ENCODE measurements around the gene BUD23. TPM values are rescaled to one million over a fixed set of nuclear protein-coding genes. Genes with fewer than 3 reads are reported as not detected.
"Not testable (repeated sequence)": the region's sequence is repeated elsewhere in the genome, so short reads cannot be mapped to it uniquely, and the experiment has no call there.

Gene BUD23
- total RNA-seq, 1 donor from 2014 or later = 109 TPM

- Mint-ChIP-seq H3K27ac (peak within 1 kb of the TSS; percentile 62), H3K27me3 (ENCODE audit: low read depth) (peaks cover 9% of the 10 kb centered on the region), H3K4me1 (ENCODE audit: low read depth) (peaks cover 31% of the 10 kb centered on the region), H3K36me3 (ENCODE audit: low read depth) (peaks cover 9% of the 10 kb centered on the region), H3K4me3 (ENCODE audit: low read depth) (peak within 1 kb of the TSS; percentile 89), H3K9me3 (no peaks in the 10 kb centered on the region)
- intact Hi-C loops (cut with micrococcal nuclease) = loop anchor here (1.0 to 5.0 kb wide), 5 partner anchors 19 to 142 kb away; partner anchors contain the start of genes ABHD11, BUD23, DNAJC30 and MLXIPL
- DNase-seq (ENCODE audit: low spot score) = peak; percentile 71
Observed at GRCh38 chr7:73718905-73719805, 35.8 kb downstream of the BUD23 start, which contains the start of gene STX1A. TSS of gene STX1A (minus strand) at chr7:73719669. CDS start at chr7:73719631, 38 bp downstream.

GRCh38 chr7:73719806-73720169 lies 36.4 kb downstream of the BUD23 start:
- Mint-ChIP-seq H3K9me3 (no peaks in the 10 kb centered on the region), H3K36me3 (ENCODE audit: low read depth) (peaks cover 9% of the 10 kb centered on the region), H3K27ac (no peak overlapping the region), H3K4me3 (ENCODE audit: low read depth) (peak overlapping the region; percentile 80), H3K4me1 (ENCODE audit: low read depth) (peaks cover 31% of the 10 kb centered on the region), H3K27me3 (ENCODE audit: low read depth) (peaks cover 11% of the 10 kb centered on the region)
- no peak for DNase-seq (ENCODE audit: low spot score)
- intact Hi-C loops (cut with micrococcal nuclease) = loop anchor here (2.0 to 5.0 kb wide), 3 partner anchors 52 to 142 kb away; partner anchors contain the start of genes MLXIPL, TBL2 and VPS37D

GRCh38 chr7:73720443-73720842 lies 37.0 kb downstream of the BUD23 start:
- Mint-ChIP-seq H3K4me3 (ENCODE audit: low read depth) (peak overlapping the region; percentile 80), H3K4me1 (ENCODE audit: low read depth) (peaks cover 29% of the 10 kb centered on the region), H3K27me3 (ENCODE audit: low read depth) (peaks cover 12% of the 10 kb centered on the region), H3K27ac (peak overlapping the region; percentile 62)
- H3K36me3 Mint-ChIP-seq (ENCODE audit: low read depth); intact Hi-C loops (cut with micrococcal nuclease); DNase-seq (ENCODE audit: low spot score); H3K9me3 Mint-ChIP-seq: not testable (repeated sequence)

GRCh38 chr7:73721377-73721817 lies 38.0 kb downstream of the BUD23 start:
- intact Hi-C loops (cut with micrococcal nuclease) = no loop called here
- Mint-ChIP-seq H3K4me1 (ENCODE audit: low read depth) (peaks cover 22% of the 10 kb centered on the region), H3K27ac (no peak overlapping the region), H3K27me3 (ENCODE audit: low read depth) (peaks cover 12% of the 10 kb centered on the region), H3K9me3 (no peaks in the 10 kb centered on the region), H3K4me3 (ENCODE audit: low read depth) (peak overlapping the region; percentile 45), H3K36me3 (ENCODE audit: low read depth) (peaks cover 5% of the 10 kb centered on the region)
- no peak for DNase-seq (ENCODE audit: low spot score)

- DNase-seq (ENCODE audit: low spot score); H3K36me3 Mint-ChIP-seq (ENCODE audit: low read depth); intact Hi-C loops (cut with micrococcal nuclease); H3K4me3 Mint-ChIP-seq (ENCODE audit: low read depth); H3K27ac Mint-ChIP-seq; H3K9me3 Mint-ChIP-seq: not testable (repeated sequence)
- Mint-ChIP-seq H3K27me3 (ENCODE audit: low read depth) (peaks cover 12% of the 10 kb centered on the region), H3K4me1 (ENCODE audit: low read depth) (peaks cover 17% of the 10 kb centered on the region)
Observed at GRCh38 chr7:73722182-73722581, 38.8 kb downstream of the BUD23 start.

- Mint-ChIP-seq H3K9me3 (no peaks in the 10 kb centered on the region), H3K4me1 (ENCODE audit: low read depth) (peaks cover 14% of the 10 kb centered on the region), H3K27me3 (ENCODE audit: low read depth) (peaks cover 12% of the 10 kb centered on the region), H3K4me3 (ENCODE audit: low read depth) (no peak overlapping the region), H3K27ac (no peak overlapping the region), H3K36me3 (ENCODE audit: low read depth) (no peaks in the 10 kb centered on the region)
- intact Hi-C loops (cut with micrococcal nuclease) = no loop called here
- no peak for DNase-seq (ENCODE audit: low spot score)
Observed at GRCh38 chr7:73722785-73723184, 39.4 kb downstream of the BUD23 start.

GRCh38 chr7:73723813-73724212 lies 40.4 kb downstream of the BUD23 start:
- no peak for DNase-seq (ENCODE audit: low spot score)
- peaks cover 5% of the 10 kb centered on the region for H3K4me1 Mint-ChIP-seq (ENCODE audit: low read depth)
- H3K27me3 Mint-ChIP-seq (ENCODE audit: low read depth) = peaks cover 15% of the 10 kb centered on the region
- H3K4me3 Mint-ChIP-seq (ENCODE audit: low read depth) = no peak overlapping the region
- H3K36me3 Mint-ChIP-seq (ENCODE audit: low read depth) = no peaks in the 10 kb centered on the region
- intact Hi-C loops (cut with micrococcal nuclease) = no loop called here
- no peaks in the 10 kb centered on the region for H3K9me3 Mint-ChIP-seq
- H3K27ac Mint-ChIP-seq = no peak overlapping the region

- no peaks in the 10 kb centered on the region for H3K36me3 Mint-ChIP-seq (ENCODE audit: low read depth)
- no peak overlapping the region for H3K27ac Mint-ChIP-seq
- intact Hi-C loops (cut with micrococcal nuclease) = no loop called here
- H3K4me3 Mint-ChIP-seq (ENCODE audit: low read depth) = no peak overlapping the region
- no peak for DNase-seq (ENCODE audit: low spot score)
- H3K27me3 Mint-ChIP-seq (ENCODE audit: low read depth) = peaks cover 11% of the 10 kb centered on the region
- no peaks in the 10 kb centered on the region for H3K4me1 Mint-ChIP-seq (ENCODE audit: low read depth)
- H3K9me3 Mint-ChIP-seq = no peaks in the 10 kb centered on the region
Observed at GRCh38 chr7:73726083-73726466, 42.7 kb downstream of the BUD23 start.

GRCh38 chr7:73727952-73728351 lies 44.6 kb downstream of the BUD23 start:
- Mint-ChIP-seq H3K4me1 (ENCODE audit: low read depth) (no peaks in the 10 kb centered on the region), H3K27ac (no peak overlapping the region), H3K27me3 (ENCODE audit: low read depth) (peaks cover 9% of the 10 kb centered on the region), H3K36me3 (ENCODE audit: low read depth) (no peaks in the 10 kb centered on the region), H3K9me3 (no peaks in the 10 kb centered on the region), H3K4me3 (ENCODE audit: low read depth) (no peak overlapping the region)
- no peak for DNase-seq (ENCODE audit: low spot score)
- intact Hi-C loops (cut with micrococcal nuclease) = no loop called here

GRCh38 chr7:73728551-73728950 lies 45.2 kb downstream of the BUD23 start:
- H3K36me3 Mint-ChIP-seq (ENCODE audit: low read depth) = no peaks in the 10 kb centered on the region
- no peak for DNase-seq (ENCODE audit: low spot score)
- intact Hi-C loops (cut with micrococcal nuclease) = no loop called here
- no peaks in the 10 kb centered on the region for H3K9me3 Mint-ChIP-seq
- no peak overlapping the region for H3K4me3 Mint-ChIP-seq (ENCODE audit: low read depth)
- peaks cover 9% of the 10 kb centered on the region for H3K27me3 Mint-ChIP-seq (ENCODE audit: low read depth)
- H3K4me1 Mint-ChIP-seq (ENCODE audit: low read depth) = no peaks in the 10 kb centered on the region
- H3K27ac Mint-ChIP-seq = no peak overlapping the region

GRCh38 chr7:73730485-73730884 lies 47.1 kb downstream of the BUD23 start:
- Mint-ChIP-seq H3K9me3 (no peaks in the 10 kb centered on the region), H3K27me3 (ENCODE audit: low read depth) (peaks cover 6% of the 10 kb centered on the region), H3K4me1 (ENCODE audit: low read depth) (peaks cover 5% of the 10 kb centered on the region), H3K4me3 (ENCODE audit: low read depth) (no peak overlapping the region), H3K36me3 (ENCODE audit: low read depth) (no peaks in the 10 kb centered on the region), H3K27ac (no peak overlapping the region)
- DNase-seq (ENCODE audit: low spot score) = no peak
- intact Hi-C loops (cut with micrococcal nuclease) = no loop called here

GRCh38 chr7:73732397-73732796 lies 49.0 kb downstream of the BUD23 start:
- Mint-ChIP-seq H3K4me1 (ENCODE audit: low read depth) (peaks cover 5% of the 10 kb centered on the region), H3K36me3 (ENCODE audit: low read depth) (peaks cover 6% of the 10 kb centered on the region), H3K4me3 (ENCODE audit: low read depth) (no peak overlapping the region), H3K27me3 (ENCODE audit: low read depth) (peaks cover 6% of the 10 kb centered on the region), H3K27ac (no peak overlapping the region), H3K9me3 (no peaks in the 10 kb centered on the region)
- no peak for DNase-seq (ENCODE audit: low spot score)
- intact Hi-C loops (cut with micrococcal nuclease) = no loop called here
